Fibroblast of lung (primary cell): ENCODE data around the gene AEN. TPM values are rescaled to one million over a fixed set of nuclear protein-coding genes. Genes with fewer than 3 reads are reported as not detected.

Experiments
- DNase-seq, 2 donors: peaks; one replicate each; pipeline versions ENCODE4 v3.0.0 to v3.0.0-alpha.2; 2010; ENCODE audit warnings: low read depth in 2 of 2
- H2AFZ ChIP-seq: 2 replicates; pipeline ENCODE4 v1.5.1; 2012; ENCODE audit warnings: low read length, control low read depth, inconsistent platforms
- H3K27ac ChIP-seq: 2 replicates; pipeline ENCODE4 v1.5.1; 2011; ENCODE audit warnings: low read length, control low read depth; ENCODE audit not compliant: insufficient read depth
- H3K27me3 ChIP-seq: 2 replicates; pipeline ENCODE4 v1.5.1; 2011; ENCODE audit warnings: mild to moderate bottlenecking, low read length; ENCODE audit not compliant: control insufficient read depth, insufficient read depth
- H3K36me3 ChIP-seq: 2 replicates; pipeline ENCODE4 v1.5.1; 2011; ENCODE audit warnings: low read length; ENCODE audit not compliant: control insufficient read depth, insufficient read depth
- H3K4me1 ChIP-seq: 2 replicates; pipeline ENCODE4 v1.5.1; 2011; ENCODE audit warnings: low read length; ENCODE audit not compliant: control insufficient read depth, insufficient read depth; ENCODE audit errors: extremely low read depth
- H3K4me2 ChIP-seq: 2 replicates; pipeline ENCODE4 v1.5.1; 2011; ENCODE audit warnings: low read length, control low read depth; ENCODE audit not compliant: insufficient read depth; ENCODE audit errors: extremely low read depth
- H3K4me3 ChIP-seq, 4 experiments: fragments of 200-600 bp in 1 of 4; sonication (generic) in 1 of 4; replicated peaks in 1 of 4; 2 replicates each; pipeline ENCODE4 v1.5.1; 2011 to 2016; ENCODE audit warnings: low read length in 4 of 4, low read depth in 3 of 4, mild to moderate bottlenecking in 3 of 4, control low read depth in 2 of 4, inconsistent platforms in 1 of 4, mixed read lengths in 1 of 4; ENCODE audit not compliant: insufficient read depth in 1 of 4; ENCODE audit errors: control extremely low read depth in 1 of 4
- H3K79me2 ChIP-seq: 2 replicates; pipeline ENCODE4 v1.5.1; 2012; ENCODE audit warnings: mild to moderate bottlenecking, low read length, inconsistent platforms; ENCODE audit not compliant: control insufficient read depth, insufficient read depth
- H3K9ac ChIP-seq: 2 replicates; pipeline ENCODE4 v1.5.1; 2011; ENCODE audit warnings: mild to moderate bottlenecking, low read length, control low read depth; ENCODE audit not compliant: insufficient read depth
- H3K9me3 ChIP-seq: 2 replicates; pipeline ENCODE4 v1.5.1; 2012; ENCODE audit warnings: low read depth, low read length; ENCODE audit not compliant: control insufficient read depth, insufficient read depth
- H4K20me1 ChIP-seq: 2 replicates; pipeline ENCODE4 v1.5.1; 2011; ENCODE audit warnings: low read length; ENCODE audit not compliant: control insufficient read depth, insufficient read depth; ENCODE audit errors: extremely low read depth
- EZH2 ChIP-seq: IDR thresholded peaks from 2 replicates; pipeline ENCODE4 v1.5.1; 2012; ENCODE audit warnings: low read length, control low read depth, mild to moderate bottlenecking; ENCODE audit errors: missing control alignments
- polyA plus RNA-seq, 2 donors: library from polyadenylated mRNA; depleted of rRNA in 1 of 2; stranded (reverse) in 1 of 2; unstranded in 1 of 2; fragments of >200 nt; gene quantifications; 2 replicates each; pipeline ENCODE4 v1.2.1, GENCODE V29; 2011 to 2012; ENCODE audit warnings: missing spikeins in 1 of 2
- total RNA-seq: library from RNA; depleted of rRNA; stranded (reverse); fragments of >200 nt; gene quantifications from 2 replicates; pipeline ENCODE4 v1.2.1, GENCODE V29; 2014
- TF ChIP-seq, protein P1 (sequence below), 2 donors: IDR thresholded peaks in 1 of 2; conservative IDR thresholded peaks in 1 of 2; 1 replicate in 1 of 2; 2 replicates in 1 of 2; pipeline ENCODE4 v1.5.1; 2011 to 2012; ENCODE audit warnings: low read length in 2 of 2, control low read depth in 1 of 2, inconsistent platforms in 1 of 2, low read depth in 1 of 2, mild to moderate bottlenecking in 1 of 2

The AEN gene
- total and polyA plus RNA-seq, 2 donors (not counting 1 experiment from before 2014, with no cell fraction given): 18.5 to 83.7 TPM

DNA sequence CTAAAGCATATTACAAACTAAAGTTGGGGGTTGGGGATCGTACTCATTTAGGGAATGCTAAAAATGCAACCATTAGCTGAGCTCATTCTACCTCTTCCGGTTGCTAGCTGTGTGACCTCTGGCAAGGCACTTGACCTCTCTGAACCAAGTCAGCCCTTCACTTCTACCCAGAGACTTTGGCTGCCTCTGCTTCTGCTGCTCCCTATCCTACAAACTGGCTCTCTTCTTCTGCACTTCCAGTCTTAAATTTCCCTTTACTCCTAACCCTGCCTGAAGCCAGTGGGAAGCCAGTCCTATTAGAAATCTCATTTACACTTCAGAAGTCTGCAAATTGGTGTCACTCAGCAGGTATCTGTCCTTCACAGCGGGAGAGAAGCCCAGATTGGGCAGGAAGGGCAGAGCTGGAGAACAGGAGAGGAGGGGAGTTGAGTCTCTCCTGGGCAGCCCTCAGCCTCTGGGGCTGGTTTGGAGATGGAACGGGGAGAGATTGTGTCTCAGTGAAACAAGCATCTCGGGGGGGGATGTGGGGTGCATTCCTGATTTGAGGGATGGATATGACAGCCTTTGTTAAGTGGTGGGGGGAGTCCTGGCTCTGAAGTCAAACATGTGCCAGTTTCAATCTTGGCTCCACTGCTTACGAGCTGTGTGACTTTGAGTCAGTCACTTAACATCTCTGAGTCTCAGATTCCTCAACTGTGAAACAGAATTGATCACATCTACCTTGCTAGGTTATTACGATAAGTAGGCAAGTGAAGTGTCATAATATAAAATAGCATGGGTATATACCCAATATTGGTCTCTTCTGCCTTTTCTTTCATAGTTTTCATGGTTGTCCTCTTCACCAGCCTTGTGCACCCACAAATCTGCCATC, 7.8 kb upstream of the AEN start:
- H3K79me2 ChIP-seq: no peaks in the 10 kb centered on the region
- H3K36me3 ChIP-seq: no peaks in the 10 kb centered on the region
- H3K4me3 ChIP-seq: no peak overlapping the region
- H3K27me3 ChIP-seq: peaks cover 2% of the 10 kb centered on the region
- peak in 1 of 2 donors; percentile 49 for DNase-seq
- no peak overlapping the region for H3K27ac ChIP-seq
- H2AFZ ChIP-seq: no peak overlapping the region
- no peak overlapping the region for H3K9ac ChIP-seq
- peaks cover 3% of the 10 kb centered on the region for H3K4me1 ChIP-seq
- TF ChIP-seq, protein P1, sequence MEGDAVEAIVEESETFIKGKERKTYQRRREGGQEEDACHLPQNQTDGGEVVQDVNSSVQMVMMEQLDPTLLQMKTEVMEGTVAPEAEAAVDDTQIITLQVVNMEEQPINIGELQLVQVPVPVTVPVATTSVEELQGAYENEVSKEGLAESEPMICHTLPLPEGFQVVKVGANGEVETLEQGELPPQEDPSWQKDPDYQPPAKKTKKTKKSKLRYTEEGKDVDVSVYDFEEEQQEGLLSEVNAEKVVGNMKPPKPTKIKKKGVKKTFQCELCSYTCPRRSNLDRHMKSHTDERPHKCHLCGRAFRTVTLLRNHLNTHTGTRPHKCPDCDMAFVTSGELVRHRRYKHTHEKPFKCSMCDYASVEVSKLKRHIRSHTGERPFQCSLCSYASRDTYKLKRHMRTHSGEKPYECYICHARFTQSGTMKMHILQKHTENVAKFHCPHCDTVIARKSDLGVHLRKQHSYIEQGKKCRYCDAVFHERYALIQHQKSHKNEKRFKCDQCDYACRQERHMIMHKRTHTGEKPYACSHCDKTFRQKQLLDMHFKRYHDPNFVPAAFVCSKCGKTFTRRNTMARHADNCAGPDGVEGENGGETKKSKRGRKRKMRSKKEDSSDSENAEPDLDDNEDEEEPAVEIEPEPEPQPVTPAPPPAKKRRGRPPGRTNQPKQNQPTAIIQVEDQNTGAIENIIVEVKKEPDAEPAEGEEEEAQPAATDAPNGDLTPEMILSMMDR (conservative IDR thresholded peaks at IDR 0.05 in 1 of 2, IDR thresholded peaks at IDR 0.05 in 1 of 2; ENCODE audit: low read depth in 1 of 2, low read length in 2 of 2): no peak
- no peaks in the 10 kb centered on the region for H4K20me1 ChIP-seq
- H3K4me2 ChIP-seq: peak overlapping the region; percentile 21
- no peaks in the 10 kb centered on the region for H3K9me3 ChIP-seq

DNA sequence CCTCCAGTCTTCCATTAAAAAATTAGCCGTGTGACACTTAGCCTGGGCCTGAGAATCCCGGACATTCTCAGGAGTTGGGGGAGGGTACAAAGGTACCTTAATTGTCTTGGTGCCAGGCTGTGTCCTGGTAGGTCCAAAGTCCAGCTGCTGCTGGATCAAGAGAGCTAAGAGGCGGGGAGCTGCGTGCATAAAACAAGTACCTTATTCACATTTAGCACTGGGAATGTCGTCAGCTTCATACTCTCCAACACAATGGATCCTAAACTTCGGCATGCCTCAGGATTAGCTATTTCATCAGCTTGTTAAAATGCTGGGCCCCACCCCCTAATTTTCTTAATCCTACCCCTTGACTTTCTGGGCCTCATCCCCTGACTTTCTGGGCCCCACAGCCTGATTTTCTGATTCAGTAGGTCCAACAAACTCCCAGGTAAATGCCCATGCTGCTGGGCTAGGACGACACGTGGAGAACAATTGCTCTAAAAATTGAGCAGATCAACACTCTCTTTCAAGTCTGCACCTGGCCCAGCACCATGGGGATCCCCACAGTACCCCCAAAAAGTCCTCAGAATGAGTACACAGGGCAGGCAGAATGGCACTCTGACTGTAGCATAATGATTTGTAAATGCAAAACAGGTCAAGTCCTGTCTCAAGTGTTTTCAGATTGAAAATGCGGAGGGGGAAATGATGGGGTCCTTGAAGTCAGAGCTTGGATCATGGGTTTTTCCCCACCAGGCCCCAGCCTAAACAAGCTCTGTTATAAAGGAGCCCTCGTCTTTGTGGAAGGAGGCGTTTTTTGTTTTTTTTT, 5.6 kb upstream of the AEN start:
- H2AFZ ChIP-seq: no peak overlapping the region
- no peaks in the 10 kb centered on the region for H3K9me3 ChIP-seq
- H3K27me3 ChIP-seq: no peaks in the 10 kb centered on the region
- no peak overlapping the region for H3K4me3 ChIP-seq
- H4K20me1 ChIP-seq: no peaks in the 10 kb centered on the region
- H3K4me1 ChIP-seq: peaks cover 3% of the 10 kb centered on the region
- H3K4me2 ChIP-seq: no peak overlapping the region
- H3K36me3 ChIP-seq: no peaks in the 10 kb centered on the region
- no peaks in the 10 kb centered on the region for H3K79me2 ChIP-seq
- no peak overlapping the region for H3K9ac ChIP-seq
- TF ChIP-seq EZH2: no peak
- TF ChIP-seq, protein P1 (conservative IDR thresholded peaks at IDR 0.05 in 1 of 2, IDR thresholded peaks at IDR 0.05 in 1 of 2; ENCODE audit: low read depth in 1 of 2, low read length in 2 of 2): no peak
- no peak overlapping the region for H3K27ac ChIP-seq
- DNase-seq: no peak

GRCh38 chr15:88616240-88616639, 4.9 kb upstream of the AEN start:
- Histone ChIP-seq H3K9me3 (no peaks in the 10 kb centered on the region), H3K79me2 (peaks cover under 1% of the 10 kb centered on the region), H3K9ac (no peak overlapping the region), H3K27ac (no peak overlapping the region), H3K4me2 (no peak overlapping the region), H3K27me3 (no peaks in the 10 kb centered on the region), H4K20me1 (no peaks in the 10 kb centered on the region), H3K4me3 (no peak overlapping the region), H3K36me3 (no peaks in the 10 kb centered on the region), H2AFZ (no peak overlapping the region), H3K4me1 (peaks cover 7% of the 10 kb centered on the region)
- TF ChIP-seq EZH2: no peak
- TF ChIP-seq, protein P1 (conservative IDR thresholded peaks at IDR 0.05 in 1 of 2, IDR thresholded peaks at IDR 0.05 in 1 of 2; ENCODE audit: low read depth in 1 of 2, low read length in 2 of 2): no peak
- DNase-seq: no peak
